ENCODE measurements around the gene PRRC2A. TPM values are rescaled to one million over a fixed set of nuclear protein-coding genes. Genes with fewer than 3 reads are reported as not detected.
A peak's percentile ranks its signal among the peaks of the same experiment; 100 is the strongest.

Gene PRRC2A
- total RNA-seq, 2 experiments from 2014 or later, result 156 to 355 TPM

- Histone ChIP-seq H2AFZ (ENCODE audit: low read length) (peak overlapping the region; percentile 45), H3K4me3 (ENCODE audit: low read depth, low read length, poor library complexity, severe bottlenecking) (peak overlapping the region; percentile 4), H3K79me2 (ENCODE audit: insufficient read depth, low read depth, low read length) (peaks cover 3% of the 10 kb centered on the region; the same call in 1 of the 2 replicates), H3K36me3 (ENCODE audit: insufficient read depth, low read length) (no peaks in the 10 kb centered on the region), H4K20me1 (ENCODE audit: insufficient read depth, low read length) (no peaks in the 10 kb centered on the region), H3K27ac (ENCODE audit: low read depth, low read length, poor library complexity, severe bottlenecking) (peak overlapping the region; percentile 64), H3K4me2 (ENCODE audit: low read length) (peak overlapping the region; percentile 64), H3K4me1 (ENCODE audit: insufficient read depth, low read length, poor library complexity, severe bottlenecking) (peaks cover 67% of the 10 kb centered on the region), H3K9me3 (ENCODE audit: low read length) (no peaks in the 10 kb centered on the region), H3K9me2 (ENCODE audit: insufficient read depth, low read length) (no peaks in the 10 kb centered on the region)
- POLR2A ChIA-PET, result interaction anchor here (0.5 to 3.4 kb wide), 5 partner anchors 11 to 241 kb away, joined by 3 to 19 read pairs (median 4); partner anchors contain the start of genes HSPA1B and LTA
- CTCF ChIA-PET (ENCODE audit: unreplicated experiment), result interaction anchor here (0.9 to 1.7 kb wide), 3 partner anchors 11 to 35 kb away, joined by 3 to 5 read pairs (median 3); partner anchors contain the start of genes AIF1 and TNF
- intact Hi-C loops (cut with micrococcal nuclease; ENCODE audit: unreplicated experiment), result loop anchor here (10.0 kb wide), 1 partner anchor 182 kb away; the partner anchor contains the start of gene MICA
- peak; percentile 57 for DNase-seq (ENCODE audit: low spot score)
- BruUV-seq (replicated peaks), result no TSS peak
- TF ChIP-seq EZH2phosphoT487 (IDR thresholded peaks at IDR 0.05; ENCODE audit: borderline replicate concordance, low read depth, low read length) (no peak), CTCF (conservative IDR thresholded peaks at IDR 0.05; ENCODE audit: low read length) (no peak)
Observed at GRCh38 chr6:31586599-31587281, 33.8 kb upstream of the PRRC2A start.

DNA sequence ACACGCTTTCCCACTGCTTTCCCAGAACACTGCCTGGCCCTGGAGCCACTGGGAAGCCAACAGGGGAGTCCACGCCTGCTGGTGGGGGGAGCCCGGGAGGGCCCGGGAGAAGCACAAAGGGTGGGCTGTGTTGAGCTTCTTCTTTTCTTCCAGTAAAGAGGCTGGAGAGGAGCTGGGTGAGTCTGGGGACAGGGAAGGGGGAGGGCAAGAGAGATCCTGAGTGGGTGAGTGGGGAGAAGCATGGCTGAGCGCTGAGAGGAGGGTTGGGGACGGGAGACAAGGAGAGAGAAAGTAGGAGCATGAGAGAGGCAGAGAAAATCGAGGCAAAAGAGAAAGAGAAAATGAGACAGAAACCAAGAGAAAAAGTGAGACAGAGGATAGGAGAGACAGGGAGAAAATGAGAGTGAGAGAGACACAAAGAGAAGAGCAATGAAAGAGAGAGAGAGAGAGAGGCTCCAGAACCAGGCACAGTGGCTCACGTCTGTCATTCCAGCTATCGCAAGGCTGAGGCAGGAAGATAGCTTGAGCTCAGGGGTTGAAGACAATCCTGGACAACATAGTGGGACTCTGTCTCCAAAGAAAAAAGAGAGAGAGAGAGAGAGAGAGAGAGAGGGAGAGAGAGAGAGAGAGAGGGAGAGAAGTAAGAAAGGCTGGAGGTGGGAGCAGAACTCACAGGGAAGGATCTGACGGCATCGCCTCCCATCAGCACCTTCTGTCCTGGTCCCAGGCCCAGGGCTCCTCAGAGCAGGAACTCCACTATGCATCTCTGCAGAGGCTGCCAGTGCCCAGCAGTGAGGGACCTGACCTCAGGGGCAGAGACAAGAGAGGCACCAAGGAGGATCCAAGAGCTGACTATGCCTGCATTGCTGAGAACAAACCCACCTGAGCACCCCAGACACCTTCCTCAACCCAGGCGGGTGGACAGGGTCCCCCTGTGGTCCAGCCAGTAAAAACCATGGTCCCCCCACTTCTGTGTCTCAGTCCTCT is 32.4 kb upstream of the PRRC2A start:
- CTCF ChIA-PET (ENCODE audit: unreplicated experiment), result interaction anchor here (0.6 to 1.7 kb wide), 4 partner anchors 10 to 27 kb away, joined by 3 to 5 read pairs (median 3); partner anchors contain the start of genes AIF1 and TNF
- Histone ChIP-seq H4K20me1 (ENCODE audit: insufficient read depth, low read length) (no peaks in the 10 kb centered on the region), H3K27ac (ENCODE audit: low read depth, low read length, poor library complexity, severe bottlenecking) (no peak overlapping the region), H3K36me3 (ENCODE audit: insufficient read depth, low read length) (no peaks in the 10 kb centered on the region), H3K4me3 (ENCODE audit: low read depth, low read length, poor library complexity, severe bottlenecking) (no peak overlapping the region), H3K79me2 (ENCODE audit: insufficient read depth, low read depth, low read length) (no peaks in the 10 kb centered on the region), H3K9me2 (ENCODE audit: insufficient read depth, low read length) (no peaks in the 10 kb centered on the region), H3K9me3 (ENCODE audit: low read length) (no peaks in the 10 kb centered on the region), H3K4me2 (ENCODE audit: low read length) (0 out of 2 replicates have a peak overlapping the region, but pooled peaks have one; percentile 9), H3K4me1 (ENCODE audit: insufficient read depth, low read length, poor library complexity, severe bottlenecking) (peaks cover 63% of the 10 kb centered on the region), H2AFZ (ENCODE audit: low read length) (no peak overlapping the region)
- intact Hi-C loops (cut with micrococcal nuclease; ENCODE audit: unreplicated experiment), result loop anchor here (10.0 kb wide), 1 partner anchor 183 kb away; the partner anchor contains the start of gene MICA
- no TSS peak for BruUV-seq (replicated peaks)
- TF ChIP-seq CTCF (conservative IDR thresholded peaks at IDR 0.05; ENCODE audit: low read length), result no peak
- no peak for TF ChIP-seq EZH2phosphoT487 (IDR thresholded peaks at IDR 0.05; ENCODE audit: borderline replicate concordance, low read depth, low read length)
- POLR2A ChIA-PET, result interaction anchor here (0.6 kb wide), 2 partner anchors 10 to 35 kb away, joined by 3 to 5 read pairs; no protein-coding TSS in a partner anchor
- DNase-seq (ENCODE audit: low spot score), result no peak

All from OCI-LY7 (cell line).